GM13977 (cell line): ENCODE results near the gene FRRS1.

Experiments
- DNase-seq: peaks from one replicate; pipeline ENCODE4 v3.0.0; 2012; ENCODE audit warnings: low spot score
- in situ Hi-C: fragments of 300-500 bp; cut with MboI; formaldehyde crosslinking; loops from one replicate; pipeline ENCODE4 v1.12.0; 2022; ENCODE audit warnings: low sequenced_read_pairs, low pct_unique_long_range_greater_than_20kb, mixed read lengths, inconsistent platforms; ENCODE audit not compliant: unreplicated experiment
- TF ChIP-seq, protein P1 (sequence below): IDR thresholded peaks from 2 replicates; pipeline ENCODE4 v1.5.1; 2012; ENCODE audit warnings: mild to moderate bottlenecking, control low read depth; ENCODE audit not compliant: insufficient read depth; ENCODE audit errors: extremely low read depth, missing control alignments

The FRRS1 gene, protein sequence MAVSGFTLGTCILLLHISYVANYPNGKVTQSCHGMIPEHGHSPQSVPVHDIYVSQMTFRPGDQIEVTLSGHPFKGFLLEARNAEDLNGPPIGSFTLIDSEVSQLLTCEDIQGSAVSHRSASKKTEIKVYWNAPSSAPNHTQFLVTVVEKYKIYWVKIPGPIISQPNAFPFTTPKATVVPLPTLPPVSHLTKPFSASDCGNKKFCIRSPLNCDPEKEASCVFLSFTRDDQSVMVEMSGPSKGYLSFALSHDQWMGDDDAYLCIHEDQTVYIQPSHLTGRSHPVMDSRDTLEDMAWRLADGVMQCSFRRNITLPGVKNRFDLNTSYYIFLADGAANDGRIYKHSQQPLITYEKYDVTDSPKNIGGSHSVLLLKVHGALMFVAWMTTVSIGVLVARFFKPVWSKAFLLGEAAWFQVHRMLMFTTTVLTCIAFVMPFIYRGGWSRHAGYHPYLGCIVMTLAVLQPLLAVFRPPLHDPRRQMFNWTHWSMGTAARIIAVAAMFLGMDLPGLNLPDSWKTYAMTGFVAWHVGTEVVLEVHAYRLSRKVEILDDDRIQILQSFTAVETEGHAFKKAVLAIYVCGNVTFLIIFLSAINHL

DNA sequence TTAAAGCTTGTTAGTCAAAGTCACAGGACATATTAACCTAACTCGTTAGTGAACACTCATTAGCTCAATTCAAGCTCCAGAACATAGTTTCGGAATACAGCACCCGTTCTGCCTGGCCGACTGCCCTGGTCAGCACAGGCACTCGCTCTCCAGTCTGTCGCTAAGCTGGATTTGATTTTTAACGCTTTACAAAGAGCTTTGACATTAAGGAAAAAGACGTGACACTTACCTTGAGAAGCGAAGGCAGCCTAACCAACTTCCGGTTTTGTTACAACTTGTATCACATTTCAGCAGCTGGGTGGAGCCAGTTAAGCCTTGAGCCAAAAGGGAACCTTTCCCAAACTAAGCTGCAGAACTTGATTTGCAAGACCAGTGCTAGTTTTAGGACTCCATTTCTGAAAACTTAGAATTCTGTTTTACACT is at the start of gene FRRS1:
FRRS1 (minus strand) TSS at position 258 of the 423 bp plus-strand sequence. CDS start 17,867 bp downstream, outside the sequence.
- peak; percentile 73 for DNase-seq

DNA sequence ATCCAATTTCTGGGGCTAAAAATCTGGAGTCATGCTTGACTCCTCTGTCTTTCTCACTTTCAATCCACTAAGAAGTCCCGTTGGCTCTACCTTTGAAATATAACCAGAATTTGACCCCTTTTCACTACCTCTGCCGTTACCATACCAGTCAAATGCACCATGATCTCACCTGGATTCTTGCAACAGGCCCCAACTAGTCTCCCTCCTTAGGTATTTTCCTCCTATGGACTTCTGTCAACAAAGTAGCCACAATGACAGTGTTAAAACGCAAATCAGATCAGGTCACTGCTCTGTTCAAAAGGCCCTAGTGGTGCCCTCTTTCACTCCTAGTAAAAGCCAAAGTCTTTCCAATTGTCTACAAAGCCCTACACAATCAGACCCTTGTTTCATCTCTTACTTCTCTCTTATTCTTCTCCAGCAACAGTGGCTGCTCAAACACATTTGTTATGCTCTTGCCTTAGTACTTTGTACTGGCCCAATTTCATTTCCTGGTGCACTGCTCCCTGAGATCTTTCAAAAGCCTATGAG is 48.0 kb upstream of the FRRS1 start:
- TF ChIP-seq, protein P1, sequence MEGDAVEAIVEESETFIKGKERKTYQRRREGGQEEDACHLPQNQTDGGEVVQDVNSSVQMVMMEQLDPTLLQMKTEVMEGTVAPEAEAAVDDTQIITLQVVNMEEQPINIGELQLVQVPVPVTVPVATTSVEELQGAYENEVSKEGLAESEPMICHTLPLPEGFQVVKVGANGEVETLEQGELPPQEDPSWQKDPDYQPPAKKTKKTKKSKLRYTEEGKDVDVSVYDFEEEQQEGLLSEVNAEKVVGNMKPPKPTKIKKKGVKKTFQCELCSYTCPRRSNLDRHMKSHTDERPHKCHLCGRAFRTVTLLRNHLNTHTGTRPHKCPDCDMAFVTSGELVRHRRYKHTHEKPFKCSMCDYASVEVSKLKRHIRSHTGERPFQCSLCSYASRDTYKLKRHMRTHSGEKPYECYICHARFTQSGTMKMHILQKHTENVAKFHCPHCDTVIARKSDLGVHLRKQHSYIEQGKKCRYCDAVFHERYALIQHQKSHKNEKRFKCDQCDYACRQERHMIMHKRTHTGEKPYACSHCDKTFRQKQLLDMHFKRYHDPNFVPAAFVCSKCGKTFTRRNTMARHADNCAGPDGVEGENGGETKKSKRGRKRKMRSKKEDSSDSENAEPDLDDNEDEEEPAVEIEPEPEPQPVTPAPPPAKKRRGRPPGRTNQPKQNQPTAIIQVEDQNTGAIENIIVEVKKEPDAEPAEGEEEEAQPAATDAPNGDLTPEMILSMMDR = no peak
- in situ Hi-C loops = loop anchor here (10.0 to 25.0 kb wide), 2 partner anchors 220 to 1073 kb away; partner anchors contain the start of genes EXTL2 and SLC30A7
- no peak for DNase-seq

More for the DNA sequence above, at the start of gene FRRS1:
- in situ Hi-C loops = no loop called here
- TF ChIP-seq, protein P1 = no peak

DNA sequence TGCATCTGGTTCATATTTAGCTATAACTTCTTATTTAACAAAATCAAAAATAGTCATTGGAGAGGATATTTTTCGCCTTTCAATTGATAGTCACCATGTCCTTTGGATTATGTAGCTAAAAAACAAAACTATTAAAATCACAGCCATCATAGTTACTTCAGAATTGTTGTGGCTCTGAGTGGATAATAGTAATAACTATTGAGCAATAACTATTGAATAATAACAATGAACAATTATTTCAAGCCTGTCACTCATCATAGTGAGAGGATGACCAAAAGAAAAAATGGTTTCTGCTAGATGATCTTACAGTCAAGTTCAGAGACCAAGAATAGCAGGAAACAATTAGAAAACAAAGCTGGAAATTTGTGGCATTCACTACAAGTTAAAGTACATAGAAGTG is 45.3 kb upstream of the FRRS1 start:
- in situ Hi-C loops = loop anchor here (10.0 to 25.0 kb wide), 2 partner anchors 223 to 1076 kb away; partner anchors contain the start of genes EXTL2 and SLC30A7
- DNase-seq = no peak
- TF ChIP-seq, protein P1 = no peak

DNA sequence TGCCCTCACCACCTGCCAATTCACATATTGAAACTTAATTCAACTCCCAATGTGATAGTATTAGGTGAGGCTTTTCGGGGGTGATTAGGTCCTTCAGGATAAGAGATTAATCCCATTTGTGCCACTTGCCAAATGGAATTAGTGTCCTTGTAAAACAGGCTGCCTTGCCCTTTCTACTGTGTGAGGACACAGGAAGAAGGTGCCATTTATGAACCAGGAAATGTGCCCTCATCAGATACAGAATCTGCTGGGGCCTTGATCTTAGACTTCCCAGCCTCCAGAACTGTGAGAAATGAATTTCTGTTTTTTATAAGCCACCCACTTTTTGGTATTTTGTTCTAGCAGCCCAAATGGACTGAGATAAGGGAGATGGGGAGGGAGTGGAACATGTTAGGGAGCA is 44.6 kb upstream of the FRRS1 start:
- TF ChIP-seq, protein P1 = no peak
- in situ Hi-C loops = loop anchor here (10.0 to 25.0 kb wide), 2 partner anchors 224 to 1076 kb away; partner anchors contain the start of genes EXTL2 and SLC30A7
- DNase-seq = no peak

DNA sequence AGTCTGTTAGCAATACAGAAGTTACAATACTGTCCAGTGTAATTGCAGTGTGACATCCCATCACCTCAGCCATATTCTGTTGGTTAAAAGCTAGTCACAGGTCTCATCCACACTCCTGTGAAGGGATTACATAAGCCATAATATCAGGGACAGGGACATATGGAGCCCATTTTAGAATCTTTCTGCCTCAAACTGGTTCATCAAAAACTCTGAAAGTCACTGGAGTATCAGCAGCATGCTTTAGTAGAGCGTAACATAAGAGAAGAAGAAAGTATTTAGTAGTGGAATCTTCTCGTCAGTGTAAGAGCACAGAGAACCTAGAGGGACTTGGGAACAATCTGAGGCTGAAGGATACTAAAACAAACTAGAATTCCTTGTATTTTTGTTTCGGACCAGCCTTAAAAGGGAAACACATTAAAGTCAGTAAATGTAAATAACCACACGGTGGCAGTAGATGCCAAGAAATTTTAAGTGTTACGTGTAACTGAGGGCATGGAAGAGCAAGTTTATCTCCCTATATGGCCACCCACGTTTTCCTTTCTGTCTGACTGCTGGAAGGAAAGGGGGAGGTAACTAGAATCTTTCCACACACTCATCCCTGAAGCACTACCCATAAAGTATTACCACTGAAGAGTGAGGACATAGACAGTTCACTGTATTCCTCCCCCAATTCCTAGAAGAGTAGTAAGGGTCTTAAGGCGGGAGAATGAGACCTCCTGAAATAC is 42.1 kb upstream of the FRRS1 start:
- DNase-seq = peak; percentile 62
- in situ Hi-C loops = loop anchor here (10.0 to 25.0 kb wide), 2 partner anchors 646 to 1079 kb away; partner anchors contain the start of genes EXTL2 and SLC30A7
- TF ChIP-seq, protein P1 = peak; percentile 57

DNA sequence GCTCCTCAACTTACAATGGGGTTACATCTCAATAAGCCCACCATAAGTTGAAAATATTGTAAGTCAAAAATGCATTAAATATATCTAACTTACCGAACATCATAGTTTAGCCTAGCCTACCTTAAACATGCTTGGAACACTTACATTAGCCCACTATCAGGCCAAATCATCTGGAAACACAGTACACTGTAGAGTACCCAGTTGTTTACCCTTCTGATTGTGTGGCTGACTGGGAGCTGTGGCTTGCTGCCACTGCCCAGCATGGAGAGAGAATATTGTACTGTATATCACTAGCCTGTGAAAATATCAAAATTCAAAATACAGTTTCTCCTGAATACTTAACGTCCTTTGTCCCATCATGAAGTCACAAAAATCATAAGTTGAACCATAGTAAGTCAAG is 40.4 kb upstream of the FRRS1 start:
- in situ Hi-C loops = loop anchor here (10.0 to 25.0 kb wide), 2 partner anchors 648 to 1080 kb away; partner anchors contain the start of genes EXTL2 and SLC30A7
- TF ChIP-seq, protein P1 = no peak
- no peak for DNase-seq
